Muscle layer of colon (tissue), 2 donors: ENCODE data around the gene DLGAP1.

Source experiments
- H3K27ac ChIP-seq: one replicate; pipeline ENCODE4 v1.7.0; 2013; ENCODE audit warnings: low read depth, mild to moderate bottlenecking, low read length, moderate library complexity
- H3K27me3 ChIP-seq, 2 donors: one replicate each; pipeline ENCODE4 v1.7.0; 2013; ENCODE audit warnings: low read length in 2 of 2, mild to moderate bottlenecking in 2 of 2; ENCODE audit not compliant: insufficient read depth in 2 of 2, control insufficient read depth in 1 of 2
- H3K36me3 ChIP-seq: one replicate; pipeline ENCODE4 v1.7.0; 2013; ENCODE audit warnings: mild to moderate bottlenecking, low read length; ENCODE audit not compliant: insufficient read depth
- H3K4me1 ChIP-seq: one replicate; pipeline ENCODE4 v1.7.0; 2013; ENCODE audit warnings: mild to moderate bottlenecking, low read length; ENCODE audit not compliant: insufficient read depth
- H3K4me3 ChIP-seq, 2 donors: one replicate each; pipeline ENCODE4 v1.7.0; 2013; ENCODE audit warnings: low read length in 2 of 2, low read depth in 1 of 2, mild to moderate bottlenecking in 1 of 2, moderate library complexity in 1 of 2
- H3K9ac ChIP-seq: one replicate; pipeline ENCODE4 v1.7.0; 2013; ENCODE audit warnings: low read length
- H3K9me3 ChIP-seq: one replicate; pipeline ENCODE4 v1.7.0; 2013; ENCODE audit warnings: mild to moderate bottlenecking, low read length
- donor health status: abdominal sarcoma.
- donor health status: Adenocarcinoma of cecum.

The DLGAP1 gene

DNA sequence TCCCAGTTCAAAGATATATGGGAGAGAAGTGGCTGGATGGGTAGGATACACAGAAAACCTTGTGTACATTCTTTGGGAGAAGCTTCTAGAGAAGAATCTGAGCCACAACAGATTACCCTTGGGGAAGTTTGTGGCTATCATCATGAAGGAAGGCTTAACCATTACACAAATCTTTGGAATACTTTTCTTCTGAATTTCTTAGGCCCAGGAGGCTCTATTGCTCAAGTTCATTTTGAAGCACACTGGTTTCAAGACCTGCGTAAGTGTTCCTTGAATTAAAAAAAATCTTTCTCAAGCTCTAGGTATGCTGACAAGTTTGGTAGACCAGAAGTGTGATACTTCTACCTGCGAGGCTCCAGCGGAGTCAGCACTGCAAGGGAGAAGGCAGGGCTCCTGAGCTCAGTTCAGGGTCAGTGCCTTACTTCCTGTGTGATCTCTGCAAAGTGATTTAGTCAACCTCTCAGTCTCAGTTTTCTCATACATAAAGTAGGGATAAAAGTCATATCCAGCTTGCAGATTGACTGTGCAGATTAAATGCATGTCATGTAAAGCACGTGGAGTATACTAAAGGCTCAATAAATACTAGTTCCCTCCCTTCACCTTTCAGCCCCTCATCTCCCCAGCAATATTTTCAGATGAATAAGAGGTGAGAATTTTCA lies 438.6 kb downstream of the DLGAP1 start:
- Histone ChIP-seq H3K27ac (no peak overlapping the region), H3K9ac (no peak overlapping the region), H3K36me3 (no peaks in the 10 kb centered on the region), H3K4me1 (no peaks in the 10 kb centered on the region), H3K9me3 (no peaks in the 10 kb centered on the region), H3K4me3 (no peak overlapping the region), H3K27me3 (no peaks in the 10 kb centered on the region)

DNA sequence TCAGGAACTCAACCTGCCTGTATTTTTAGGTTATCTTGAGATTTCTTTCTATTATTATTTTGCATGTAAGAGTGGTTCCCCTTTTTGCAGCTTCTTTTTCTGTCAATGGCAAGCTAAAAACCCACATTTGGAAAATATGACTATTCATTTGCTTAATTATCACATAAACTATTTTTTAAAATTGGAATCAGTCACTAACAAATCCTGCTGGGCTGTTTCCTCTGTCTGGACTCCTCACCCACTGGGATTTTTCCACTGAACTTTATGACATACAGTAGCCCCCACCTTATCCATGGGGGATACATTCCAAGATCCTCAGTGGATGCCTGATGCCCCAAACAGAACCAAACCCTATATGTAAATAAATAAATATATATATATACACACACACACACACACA lies 447.3 kb downstream of the DLGAP1 start:
- Histone ChIP-seq H3K4me3 (no peak overlapping the region), H3K9me3 (no peaks in the 10 kb centered on the region), H3K9ac (no peak overlapping the region), H3K27me3 (no peaks in the 10 kb centered on the region), H3K27ac (no peak overlapping the region), H3K36me3 (no peaks in the 10 kb centered on the region), H3K4me1 (no peaks in the 10 kb centered on the region)

DNA sequence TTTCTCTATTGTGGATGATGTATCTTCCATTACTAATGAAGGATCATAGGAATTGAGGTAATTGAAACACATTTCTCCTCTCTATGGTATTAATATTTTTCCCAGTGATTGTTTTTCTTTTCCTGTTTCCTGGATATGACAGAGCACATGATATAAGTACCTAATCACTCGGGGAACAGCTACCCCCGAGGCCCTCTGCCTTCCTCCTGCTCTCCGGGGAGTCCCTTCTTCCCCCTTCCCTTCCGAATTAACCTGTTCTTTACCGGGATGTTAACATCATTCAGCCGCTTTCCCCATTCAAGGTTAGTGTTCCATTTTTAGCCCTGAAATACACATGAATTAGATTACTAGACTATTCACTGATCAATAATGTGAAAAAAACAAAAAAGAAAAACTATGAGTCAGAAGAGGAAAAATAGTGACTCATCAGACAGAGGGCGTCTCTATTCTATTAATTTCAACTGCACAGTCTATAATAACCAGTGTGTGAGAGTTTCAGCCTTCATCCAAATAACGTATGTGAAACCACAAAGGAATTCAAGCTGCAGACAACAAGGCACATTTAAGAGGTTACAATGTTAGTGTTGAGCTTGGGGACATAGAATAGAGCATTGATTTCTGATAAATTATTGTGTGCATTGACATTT lies 450.8 kb downstream of the DLGAP1 start:
- Histone ChIP-seq H3K4me1 (no peaks in the 10 kb centered on the region), H3K9ac (no peak overlapping the region), H3K27me3 (no peaks in the 10 kb centered on the region), H3K9me3 (no peaks in the 10 kb centered on the region), H3K36me3 (no peaks in the 10 kb centered on the region), H3K27ac (no peak overlapping the region), H3K4me3 (no peak overlapping the region)

DNA sequence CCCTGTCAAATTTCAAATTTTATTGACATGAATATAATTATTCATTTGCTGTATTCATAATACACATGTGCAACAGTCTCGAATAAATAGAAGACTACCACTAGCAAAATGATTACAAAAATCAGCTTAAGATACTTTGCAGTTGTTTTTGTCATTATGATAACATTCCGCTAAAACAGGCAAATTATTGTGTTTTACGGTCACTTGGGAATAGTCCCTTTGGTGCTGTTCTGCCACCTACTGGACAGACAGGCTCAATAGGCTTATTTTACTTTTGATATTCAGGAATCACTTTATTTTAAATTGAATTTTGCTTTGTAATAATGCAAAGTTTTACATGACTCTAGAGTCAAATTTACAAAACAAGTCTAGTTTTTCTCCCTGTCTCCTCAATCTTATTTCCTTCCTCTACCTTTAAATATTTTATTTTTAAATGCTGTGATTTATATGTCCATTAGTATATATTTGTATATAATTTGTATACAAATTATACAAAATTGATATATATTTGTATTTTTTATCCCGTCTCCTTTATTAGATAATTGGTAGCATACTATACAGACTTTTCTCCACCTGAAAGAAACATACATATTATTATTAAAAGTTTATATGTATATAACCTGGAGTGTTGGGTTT lies 456.3 kb downstream of the DLGAP1 start:
- no peak overlapping the region for H3K4me3 ChIP-seq
- H3K4me1 ChIP-seq = no peaks in the 10 kb centered on the region
- no peak overlapping the region for H3K9ac ChIP-seq
- H3K27me3 ChIP-seq = no peaks in the 10 kb centered on the region
- H3K9me3 ChIP-seq = no peaks in the 10 kb centered on the region
- H3K27ac ChIP-seq = no peak overlapping the region
- no peaks in the 10 kb centered on the region for H3K36me3 ChIP-seq

GRCh38 chr18:3995476-3996102 lies 459.5 kb downstream of the DLGAP1 start:
- Histone ChIP-seq H3K27ac (no peak overlapping the region), H3K9me3 (no peaks in the 10 kb centered on the region), H3K27me3 (no peaks in the 10 kb centered on the region), H3K4me1 (no peaks in the 10 kb centered on the region), H3K9ac (no peak overlapping the region), H3K36me3 (no peaks in the 10 kb centered on the region), H3K4me3 (no peak overlapping the region)

GRCh38 chr18:3993941-3994687 lies 461.0 kb downstream of the DLGAP1 start:
- no peaks in the 10 kb centered on the region for H3K4me1 ChIP-seq
- no peaks in the 10 kb centered on the region for H3K9me3 ChIP-seq
- H3K9ac ChIP-seq = no peak overlapping the region
- H3K4me3 ChIP-seq = no peak overlapping the region
- no peaks in the 10 kb centered on the region for H3K27me3 ChIP-seq
- no peaks in the 10 kb centered on the region for H3K36me3 ChIP-seq
- H3K27ac ChIP-seq = no peak overlapping the region

GRCh38 chr18:3985664-3986063 lies 469.4 kb downstream of the DLGAP1 start:
- Histone ChIP-seq H3K27ac (no peak overlapping the region), H3K4me1 (no peaks in the 10 kb centered on the region), H3K9ac (no peak overlapping the region), H3K36me3 (no peaks in the 10 kb centered on the region), H3K9me3 (no peaks in the 10 kb centered on the region), H3K4me3 (no peak overlapping the region), H3K27me3 (no peaks in the 10 kb centered on the region)

- Histone ChIP-seq H3K4me3 (no peak overlapping the region), H3K36me3 (no peaks in the 10 kb centered on the region), H3K27ac (no peak overlapping the region), H3K4me1 (no peaks in the 10 kb centered on the region), H3K27me3 (no peaks in the 10 kb centered on the region), H3K9ac (no peak overlapping the region), H3K9me3 (no peaks in the 10 kb centered on the region)
Observed at GRCh38 chr18:3985020-3985419, 470.1 kb downstream of the DLGAP1 start.

DNA sequence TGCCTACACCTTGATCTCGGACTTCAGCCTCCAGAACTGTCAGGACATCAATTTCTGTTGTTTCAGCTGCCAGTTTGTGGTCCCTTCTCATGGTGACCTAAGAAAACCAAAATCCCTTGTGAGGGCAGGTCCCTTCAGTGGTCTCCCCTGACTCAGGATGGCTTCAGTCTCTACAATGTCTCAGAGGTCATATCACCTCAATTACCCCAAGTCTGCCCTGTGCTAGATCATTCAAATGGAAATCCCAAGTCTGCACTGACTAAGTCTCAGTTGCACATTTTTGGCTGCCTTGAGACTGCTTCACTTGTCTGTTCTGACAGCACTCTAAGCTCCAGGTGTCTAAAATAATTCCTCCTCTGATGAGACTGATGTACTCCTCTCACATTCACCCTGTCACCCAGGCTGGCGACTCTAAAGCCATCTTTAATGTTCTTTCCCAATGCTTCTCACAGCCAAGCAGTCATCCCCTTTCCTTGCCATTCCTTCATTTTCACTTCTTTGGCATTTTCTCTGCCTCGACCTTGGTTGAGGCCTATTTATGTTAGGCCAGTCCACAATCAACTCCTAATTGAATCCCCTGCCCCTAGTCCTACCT lies 470.8 kb downstream of the DLGAP1 start:
- H3K36me3 ChIP-seq = no peaks in the 10 kb centered on the region
- H3K9ac ChIP-seq = no peak overlapping the region
- no peaks in the 10 kb centered on the region for H3K4me1 ChIP-seq
- no peak overlapping the region for H3K27ac ChIP-seq
- no peaks in the 10 kb centered on the region for H3K9me3 ChIP-seq
- H3K4me3 ChIP-seq = no peak overlapping the region
- H3K27me3 ChIP-seq = no peaks in the 10 kb centered on the region

- Histone ChIP-seq H3K36me3 (no peaks in the 10 kb centered on the region), H3K9me3 (no peaks in the 10 kb centered on the region), H3K27me3 (no peaks in the 10 kb centered on the region), H3K27ac (no peak overlapping the region), H3K4me3 (no peak overlapping the region), H3K4me1 (no peaks in the 10 kb centered on the region), H3K9ac (no peak overlapping the region)
Observed at GRCh38 chr18:3983351-3983969, 471.6 kb downstream of the DLGAP1 start.
